ENCODE data around the gene FOLR2. TPM values are rescaled to one million over a fixed set of nuclear protein-coding genes. Genes with fewer than 3 reads are reported as not detected.
"Not testable (repeated sequence)": the region's sequence is repeated elsewhere in the genome, so short reads cannot be mapped to it uniquely, and the experiment has no call there.

FOLR2 gene
- total RNA-seq, 1 experiment from 2014 or later: not detected

DNA sequence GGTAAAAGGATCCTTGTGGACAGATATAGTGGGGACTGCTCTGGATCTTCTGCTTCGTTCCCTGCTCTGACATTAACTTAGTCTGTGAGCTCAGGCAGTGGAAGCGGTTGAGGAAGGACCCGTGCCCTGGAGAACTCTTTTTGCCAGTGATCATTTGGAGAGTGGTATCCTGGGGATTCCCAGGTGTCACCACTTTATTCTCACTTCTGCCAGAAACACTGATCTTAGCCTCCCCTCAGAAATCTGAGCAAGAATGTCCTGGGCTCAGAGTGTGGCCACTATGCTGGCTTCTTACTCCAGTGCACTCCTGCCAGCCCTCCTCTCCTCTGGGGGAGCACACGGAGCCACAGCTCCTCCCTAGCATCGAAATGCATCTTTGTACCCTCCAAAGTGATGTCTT lies 35.0 kb downstream of the FOLR2 start:
- no peak for DNase-seq
- Histone ChIP-seq H3K36me3 (replicated peaks; ENCODE audit: control insufficient read depth, insufficient read depth, low read length) (no peaks in the 10 kb centered on the region), H3K4me3 (ENCODE audit: insufficient read depth, low read depth, low read length) (no peak overlapping the region), H3K27me3 (ENCODE audit: control insufficient read depth, insufficient read depth, low read length) (peaks cover 12% of the 10 kb centered on the region)

DNA sequence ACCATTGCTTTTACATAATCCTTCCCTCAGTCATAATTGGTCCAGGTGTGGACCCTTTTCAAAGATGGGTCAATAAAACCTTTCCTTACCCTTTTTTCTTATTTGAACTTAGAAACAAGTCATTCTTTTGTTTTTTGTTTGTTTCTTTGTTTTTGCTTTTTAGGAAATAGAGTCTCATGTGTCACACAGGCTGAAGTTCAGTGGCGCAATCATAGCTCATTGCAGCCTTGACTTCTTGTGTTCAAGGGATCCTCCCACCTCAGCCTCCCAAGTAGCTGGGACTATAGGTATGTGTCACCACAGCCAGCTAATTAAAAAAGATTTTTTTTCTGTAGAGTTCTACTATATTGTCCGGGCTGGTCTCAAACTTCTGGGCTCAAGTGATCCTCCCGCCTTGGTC lies 36.8 kb downstream of the FOLR2 start:
- no peaks in the 10 kb centered on the region for H3K36me3 ChIP-seq (replicated peaks; ENCODE audit: control insufficient read depth, insufficient read depth, low read length)
- H3K4me3 ChIP-seq (ENCODE audit: insufficient read depth, low read depth, low read length): no peak overlapping the region
- no peak for DNase-seq
- H3K27me3 ChIP-seq (ENCODE audit: control insufficient read depth, insufficient read depth, low read length): no peaks in the 10 kb centered on the region; the same call in 1 of the 2 replicates

- Histone ChIP-seq H3K27me3 (ENCODE audit: control insufficient read depth, insufficient read depth, low read length) (no peaks in the 10 kb centered on the region), H3K4me3 (ENCODE audit: insufficient read depth, low read depth, low read length) (no peak overlapping the region), H3K36me3 (replicated peaks; ENCODE audit: control insufficient read depth, insufficient read depth, low read length) (no peaks in the 10 kb centered on the region)
- DNase-seq: no peak
Observed at GRCh38 chr11:72254299-72254993, 37.9 kb downstream of the FOLR2 start.

GRCh38 chr11:72257570-72257969 lies 41.0 kb downstream of the FOLR2 start:
- H3K27me3 ChIP-seq (ENCODE audit: control insufficient read depth, insufficient read depth, low read length): no peaks in the 10 kb centered on the region
- no peaks in the 10 kb centered on the region for H3K36me3 ChIP-seq (replicated peaks; ENCODE audit: control insufficient read depth, insufficient read depth, low read length)
- no peak overlapping the region for H3K4me3 ChIP-seq (ENCODE audit: insufficient read depth, low read depth, low read length)

DNA sequence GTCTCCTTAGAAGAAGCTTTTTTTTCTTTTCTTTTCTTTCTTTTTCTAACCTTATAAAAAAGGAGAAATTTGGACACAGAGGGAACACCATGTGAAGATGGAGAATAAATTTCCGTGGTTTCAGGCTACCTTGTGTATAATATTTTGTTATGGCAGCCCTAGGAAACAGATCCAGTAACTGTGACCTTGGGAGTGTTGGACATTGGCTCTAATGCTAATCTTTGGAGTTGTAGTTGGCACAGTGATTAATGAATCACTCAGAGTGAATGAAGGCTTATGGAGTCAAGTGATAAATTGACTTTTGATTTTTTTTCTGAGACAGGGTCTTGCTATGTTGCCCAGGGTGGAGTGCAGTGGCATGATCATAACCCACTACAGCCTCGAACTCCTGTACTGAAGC lies 42.9 kb downstream of the FOLR2 start:
- Histone ChIP-seq H3K27me3 (ENCODE audit: control insufficient read depth, insufficient read depth, low read length) (no peaks in the 10 kb centered on the region), H3K4me3 (ENCODE audit: insufficient read depth, low read depth, low read length) (no peak overlapping the region), H3K36me3 (replicated peaks; ENCODE audit: control insufficient read depth, insufficient read depth, low read length) (no peaks in the 10 kb centered on the region)
- no peak for DNase-seq

More at GRCh38 chr11:72257570-72257969, 41.0 kb downstream of the FOLR2 start:
- no peak for DNase-seq

DNA sequence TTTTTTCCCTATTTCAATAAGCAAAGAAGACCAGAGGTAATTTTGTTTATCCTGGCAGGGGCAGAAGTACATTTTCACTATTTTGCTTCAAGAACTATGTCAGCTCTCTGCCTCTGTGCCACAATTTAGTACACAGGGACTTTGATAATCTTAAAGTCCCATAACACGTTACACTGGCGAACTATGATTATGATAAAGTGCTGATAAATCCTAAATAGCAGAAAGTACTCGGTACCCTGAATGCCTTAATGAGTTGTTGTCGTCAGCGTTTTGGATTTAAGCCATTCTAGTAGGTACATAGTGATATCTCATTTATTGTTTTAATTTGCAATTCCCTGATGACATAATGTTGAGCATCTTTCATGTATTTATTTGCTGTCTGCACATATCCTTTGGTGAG lies 44.0 kb downstream of the FOLR2 start:
- Histone ChIP-seq H3K4me3 (ENCODE audit: insufficient read depth, low read depth, low read length) (no peak overlapping the region), H3K36me3 (replicated peaks; ENCODE audit: control insufficient read depth, insufficient read depth, low read length) (no peaks in the 10 kb centered on the region), H3K27me3 (ENCODE audit: control insufficient read depth, insufficient read depth, low read length) (no peaks in the 10 kb centered on the region)
- no peak for DNase-seq

DNA sequence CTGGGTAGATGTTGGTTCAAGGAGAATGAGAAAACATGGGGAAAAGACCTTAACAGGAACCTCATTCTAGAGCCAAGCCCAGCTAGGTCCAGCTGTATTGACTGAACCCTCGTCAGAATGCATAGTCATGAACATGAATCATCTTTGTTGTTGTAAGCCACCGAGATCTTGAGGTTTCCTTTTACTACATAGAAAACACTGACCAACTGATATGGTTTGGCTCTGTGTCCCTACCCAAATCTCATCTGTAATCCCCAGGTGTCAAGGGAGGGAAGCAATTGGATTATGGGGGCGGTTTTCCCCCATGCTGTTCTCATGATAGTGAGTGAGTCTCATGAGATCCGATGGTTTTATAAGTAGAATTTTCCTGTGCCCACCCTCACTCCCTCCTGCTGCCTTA lies 46.8 kb downstream of the FOLR2 start:
- Histone ChIP-seq H3K4me3 (ENCODE audit: insufficient read depth, low read depth, low read length) (no peak overlapping the region), H3K27me3 (ENCODE audit: control insufficient read depth, insufficient read depth, low read length) (no peaks in the 10 kb centered on the region), H3K36me3 (replicated peaks; ENCODE audit: control insufficient read depth, insufficient read depth, low read length) (no peaks in the 10 kb centered on the region)
- no peak for DNase-seq

- H3K27me3 ChIP-seq (ENCODE audit: control insufficient read depth, insufficient read depth, low read length): no peaks in the 10 kb centered on the region
- no peaks in the 10 kb centered on the region for H3K36me3 ChIP-seq (replicated peaks; ENCODE audit: control insufficient read depth, insufficient read depth, low read length)
- no peak overlapping the region for H3K4me3 ChIP-seq (ENCODE audit: insufficient read depth, low read depth, low read length)
- no peak for DNase-seq
Observed at GRCh38 chr11:72265951-72266350, 49.4 kb downstream of the FOLR2 start.

DNA sequence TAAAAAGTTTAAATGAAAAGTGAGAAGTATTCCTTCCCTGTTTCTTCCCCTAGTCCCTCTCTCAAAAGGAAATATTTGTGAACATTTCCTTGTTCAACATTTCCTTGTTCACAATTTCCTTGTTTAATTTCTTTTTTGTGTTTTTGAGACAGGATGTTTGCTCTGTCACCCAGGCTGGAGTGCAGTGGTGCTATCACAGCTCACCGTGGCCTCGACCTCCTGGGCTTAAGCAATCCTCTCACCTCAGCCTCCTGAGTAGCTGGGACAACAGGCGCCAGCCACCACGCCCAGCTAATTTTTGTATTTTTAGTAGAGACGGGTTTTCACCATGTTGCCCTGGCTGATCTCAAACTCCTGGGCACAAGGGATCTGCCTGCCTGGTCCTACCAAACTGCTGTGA lies 50.4 kb downstream of the FOLR2 start:
- H3K36me3 ChIP-seq (replicated peaks; ENCODE audit: control insufficient read depth, insufficient read depth, low read length); DNase-seq; H3K4me3 ChIP-seq (ENCODE audit: insufficient read depth, low read depth, low read length); H3K27me3 ChIP-seq (ENCODE audit: control insufficient read depth, insufficient read depth, low read length): not testable (repeated sequence)

DNA sequence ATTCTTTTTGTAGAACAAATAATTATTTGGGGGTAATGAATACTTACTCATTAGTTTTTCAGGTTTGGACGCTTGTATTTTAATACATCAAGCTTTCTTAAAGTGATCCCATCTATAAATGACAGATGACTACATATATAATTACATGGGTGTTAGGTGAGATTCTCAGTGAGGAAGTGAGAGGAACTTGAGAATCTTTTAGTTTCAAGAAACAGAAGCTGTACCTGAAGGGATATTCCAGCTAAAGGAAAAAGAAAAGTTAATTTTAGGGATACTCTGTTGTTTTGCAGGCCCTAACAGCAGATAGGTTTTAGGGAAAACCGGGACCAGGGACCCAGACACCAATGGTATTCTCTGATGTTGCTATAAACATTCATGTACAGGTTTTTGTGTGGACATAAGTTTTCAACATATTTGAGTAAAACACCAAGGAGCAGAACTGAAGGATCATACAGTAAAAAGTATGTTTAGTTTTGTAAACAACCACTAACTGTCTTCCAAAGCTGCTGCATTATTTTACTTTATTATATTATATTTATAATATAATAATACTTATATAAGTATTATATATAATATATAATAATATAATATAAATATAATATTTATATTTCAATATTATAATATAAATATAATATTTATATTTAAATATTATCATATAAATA lies 51.5 kb downstream of the FOLR2 start:
- DNase-seq: no peak
- no peaks in the 10 kb centered on the region for H3K36me3 ChIP-seq (replicated peaks; ENCODE audit: control insufficient read depth, insufficient read depth, low read length)
- no peak overlapping the region for H3K4me3 ChIP-seq (ENCODE audit: insufficient read depth, low read depth, low read length)
- H3K27me3 ChIP-seq (ENCODE audit: control insufficient read depth, insufficient read depth, low read length): no peaks in the 10 kb centered on the region

Other genes with a start within 250 kb of the FOLR2 start
- gene IL18BP, start 217.9 kb upstream of the FOLR2 start, total RNA-seq (2014; rRNA removed; shearing (Covaris generic)): 3.1 and 4.5 TPM in 2 replicates
- 97.5 and 125 TPM in 2 replicates for gene NUMA1, start 136.3 kb upstream of the FOLR2 start, total RNA-seq (2014; rRNA removed; shearing (Covaris generic))
- 4.2 and 6.7 TPM in 2 replicates for gene LRRC51, start 135.9 kb upstream of the FOLR2 start, total RNA-seq (2014; rRNA removed; shearing (Covaris generic))
- gene LAMTOR1, start 113.5 kb upstream of the FOLR2 start, total RNA-seq (2014; rRNA removed; shearing (Covaris generic)): 97.8 and 114 TPM in 2 replicates
- gene TOMT, start 110.9 kb upstream of the FOLR2 start, total RNA-seq (2014; rRNA removed; shearing (Covaris generic)): 0.14 TPM in 1 of 2 replicates, not detected in the other
- 50.0 and 62.6 TPM in 2 replicates for gene ANAPC15, start 104.1 kb upstream of the FOLR2 start, total RNA-seq (2014; rRNA removed; shearing (Covaris generic))
- not detected in 2 replicates for gene FOLR3, start 81.1 kb upstream of the FOLR2 start, total RNA-seq (2014; rRNA removed; shearing (Covaris generic))
- gene FOLR1, start 24.7 kb upstream of the FOLR2 start, total RNA-seq (2014; rRNA removed; shearing (Covaris generic)): 0.41 and 1.3 TPM in 2 replicates
- gene INPPL1, start 8.0 kb downstream of the FOLR2 start, total RNA-seq (2014; rRNA removed; shearing (Covaris generic)): 98.6 and 109 TPM in 2 replicates
- 2.5 and 2.8 TPM in 2 replicates for gene PHOX2A, start 27.4 kb downstream of the FOLR2 start, total RNA-seq (2014; rRNA removed; shearing (Covaris generic))
- gene CLPB, start 217.7 kb downstream of the FOLR2 start, total RNA-seq (2014; rRNA removed; shearing (Covaris generic)): 27.1 and 32.4 TPM in 2 replicates

Measured in H7 (cell line).